ENCODE data around the gene ACSF2. TPM values are rescaled to one million over a fixed set of nuclear protein-coding genes. Genes with fewer than 3 reads are reported as not detected.
A peak's percentile ranks its signal among the peaks of the same experiment; 100 is the strongest.
"Not testable (repeated sequence)": the region's sequence is repeated elsewhere in the genome, so short reads cannot be mapped to it uniquely, and the experiment has no call there.

Gene ACSF2
- total and polyA plus RNA-seq, 4 donors, result 10.1 to 50.7 (median 24.0) TPM

GRCh38 chr17:50423553-50424159 is 2.4 kb upstream of the ACSF2 start:
- H3K36me3 ChIP-seq (ENCODE audit: control insufficient read depth, insufficient read depth, low read length), result no peaks in the 10 kb centered on the region
- no peak overlapping the region for H3K4me3 ChIP-seq (ENCODE audit: low read depth, low read length)
- peaks cover 22% of the 10 kb centered on the region for H3K4me1 ChIP-seq (ENCODE audit: control insufficient read depth, insufficient read depth, low read length)
- WGBS (ENCODE audit: insufficient coverage), result 89% methylated on average over 4 of the region's 6 CpGs
- H3K9me3 ChIP-seq (ENCODE audit: control insufficient read depth, insufficient read depth, low read length), result no peaks in the 10 kb centered on the region
- no peak overlapping the region for H3K27ac ChIP-seq (ENCODE audit: low read depth, low read length)
- no peak for DNase-seq (ENCODE audit: low read depth in 4 of 6, low spot score in 6 of 6)
- no peaks in the 10 kb centered on the region for H3K27me3 ChIP-seq (ENCODE audit: control insufficient read depth, insufficient read depth, low read length)

GRCh38 chr17:50424246-50424995 is 1.6 kb upstream of the ACSF2 start:
- 91% methylated on average over 6 of the region's 9 CpGs for WGBS (ENCODE audit: insufficient coverage)

GRCh38 chr17:50424996-50425681 is 879 bp upstream of the ACSF2 start:
- Histone ChIP-seq H3K4me1 (ENCODE audit: control insufficient read depth, insufficient read depth, low read length) (peaks cover 22% of the 10 kb centered on the region), H3K36me3 (ENCODE audit: control insufficient read depth, insufficient read depth, low read length) (no peaks in the 10 kb centered on the region), H3K9me3 (ENCODE audit: control insufficient read depth, insufficient read depth, low read length) (no peaks in the 10 kb centered on the region), H3K4me3 (ENCODE audit: low read depth, low read length) (peak overlapping the region; percentile 51), H3K27ac (ENCODE audit: low read depth, low read length) (no peak overlapping the region), H3K27me3 (ENCODE audit: control insufficient read depth, insufficient read depth, low read length) (no peaks in the 10 kb centered on the region)
- 82% methylated on average over 8 of the region's 8 CpGs for WGBS (ENCODE audit: insufficient coverage)
- no peak for DNase-seq (ENCODE audit: low read depth in 4 of 6, low spot score in 6 of 6)

More at GRCh38 chr17:50424246-50424995, 1.6 kb upstream of the ACSF2 start:
- Histone ChIP-seq H3K36me3 (ENCODE audit: control insufficient read depth, insufficient read depth, low read length) (no peaks in the 10 kb centered on the region), H3K4me3 (ENCODE audit: low read depth, low read length) (no peak overlapping the region), H3K4me1 (ENCODE audit: control insufficient read depth, insufficient read depth, low read length) (peaks cover 22% of the 10 kb centered on the region), H3K27ac (ENCODE audit: low read depth, low read length) (no peak overlapping the region), H3K27me3 (ENCODE audit: control insufficient read depth, insufficient read depth, low read length) (no peaks in the 10 kb centered on the region), H3K9me3 (ENCODE audit: control insufficient read depth, insufficient read depth, low read length) (no peaks in the 10 kb centered on the region)
- DNase-seq (ENCODE audit: low read depth in 4 of 6, low spot score in 6 of 6), result no peak

DNA sequence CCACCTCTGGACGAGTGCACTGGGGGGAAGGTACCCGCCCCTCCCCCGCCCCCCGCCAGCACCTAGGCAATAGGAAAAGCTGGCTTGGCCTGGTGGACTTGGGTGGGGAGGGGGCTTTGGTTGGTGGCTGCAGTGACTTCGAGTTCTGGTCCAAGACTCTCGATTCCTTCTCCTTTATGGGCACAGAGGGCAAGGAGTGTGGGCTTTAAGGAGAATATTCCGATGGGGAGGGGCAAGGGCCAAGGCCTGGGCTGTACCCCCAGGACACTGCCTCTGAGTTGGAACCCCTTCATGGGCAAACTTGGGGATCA is 409 bp downstream of the ACSF2 start:
- H3K9me3 ChIP-seq (ENCODE audit: control insufficient read depth, insufficient read depth, low read length), result no peaks in the 10 kb centered on the region
- H3K27ac ChIP-seq (ENCODE audit: low read depth, low read length), result peak overlapping the region; percentile 71
- H3K4me1 ChIP-seq (ENCODE audit: control insufficient read depth, insufficient read depth, low read length), result peaks cover 22% of the 10 kb centered on the region
- DNase-seq (ENCODE audit: low read depth in 4 of 6, low spot score in 6 of 6), result no peak
- peak overlapping the region; percentile 51 for H3K4me3 ChIP-seq (ENCODE audit: low read depth, low read length)
- 7% methylated on average over 7 of the region's 7 CpGs for WGBS (ENCODE audit: insufficient coverage)
- no peaks in the 10 kb centered on the region for H3K36me3 ChIP-seq (ENCODE audit: control insufficient read depth, insufficient read depth, low read length)
- no peaks in the 10 kb centered on the region for H3K27me3 ChIP-seq (ENCODE audit: control insufficient read depth, insufficient read depth, low read length)

- H3K36me3 ChIP-seq (ENCODE audit: control insufficient read depth, insufficient read depth, low read length), result no peaks in the 10 kb centered on the region
- H3K27ac ChIP-seq (ENCODE audit: low read depth, low read length), result peak overlapping the region; percentile 71
- no peaks in the 10 kb centered on the region for H3K9me3 ChIP-seq (ENCODE audit: control insufficient read depth, insufficient read depth, low read length)
- H3K4me3 ChIP-seq (ENCODE audit: low read depth, low read length), result peak overlapping the region; percentile 51
- DNase-seq (ENCODE audit: low read depth in 4 of 6, low spot score in 6 of 6), result peak in 1 of 6 donors; percentile 20
- 50% methylated on average over 3 of the region's 4 CpGs for WGBS (ENCODE audit: insufficient coverage)
- H3K27me3 ChIP-seq (ENCODE audit: control insufficient read depth, insufficient read depth, low read length), result no peaks in the 10 kb centered on the region
- H3K4me1 ChIP-seq (ENCODE audit: control insufficient read depth, insufficient read depth, low read length), result peaks cover 22% of the 10 kb centered on the region
These were observed 1.1 kb downstream of the ACSF2 start for GRCh38 chr17:50426814-50427787.

DNA sequence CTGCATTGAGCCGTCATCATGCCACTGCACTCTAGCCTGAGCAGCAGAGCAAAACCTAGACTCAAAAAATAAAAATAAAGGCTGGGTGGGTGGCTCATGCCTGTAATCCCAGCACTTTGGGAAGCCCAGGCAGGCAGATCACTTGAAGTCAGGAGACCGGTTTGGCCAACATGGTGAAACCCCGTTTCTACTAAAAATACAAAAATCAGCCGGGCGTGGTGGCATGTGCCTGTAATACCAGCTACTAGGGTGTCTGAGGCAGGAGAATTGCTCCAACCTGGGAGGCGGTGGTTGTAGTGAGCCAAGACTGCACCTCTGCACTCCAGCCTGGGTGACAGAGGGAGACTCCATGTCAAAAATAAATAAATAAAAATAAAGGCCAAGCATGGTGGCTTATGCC is 2.1 kb downstream of the ACSF2 start:
- peaks cover 22% of the 10 kb centered on the region for H3K4me1 ChIP-seq (ENCODE audit: control insufficient read depth, insufficient read depth, low read length)
- H3K27ac ChIP-seq (ENCODE audit: low read depth, low read length); DNase-seq (ENCODE audit: low read depth in 4 of 6, low spot score in 6 of 6); H3K27me3 ChIP-seq (ENCODE audit: control insufficient read depth, insufficient read depth, low read length); H3K4me3 ChIP-seq (ENCODE audit: low read depth, low read length); H3K9me3 ChIP-seq (ENCODE audit: control insufficient read depth, insufficient read depth, low read length); H3K36me3 ChIP-seq (ENCODE audit: control insufficient read depth, insufficient read depth, low read length): not testable (repeated sequence)
- 79% methylated on average over 2 of the region's 6 CpGs for WGBS (ENCODE audit: insufficient coverage)

GRCh38 chr17:50428831-50429424 is 2.9 kb downstream of the ACSF2 start:
- Histone ChIP-seq H3K4me3 (ENCODE audit: low read depth, low read length) (no peak overlapping the region), H3K27me3 (ENCODE audit: control insufficient read depth, insufficient read depth, low read length) (no peaks in the 10 kb centered on the region), H3K27ac (ENCODE audit: low read depth, low read length) (no peak overlapping the region), H3K36me3 (ENCODE audit: control insufficient read depth, insufficient read depth, low read length) (no peaks in the 10 kb centered on the region), H3K9me3 (ENCODE audit: control insufficient read depth, insufficient read depth, low read length) (no peaks in the 10 kb centered on the region), H3K4me1 (ENCODE audit: control insufficient read depth, insufficient read depth, low read length) (peaks cover 22% of the 10 kb centered on the region)
- peak in 1 of 6 donors; percentile 29 for DNase-seq (ENCODE audit: low read depth in 4 of 6, low spot score in 6 of 6)
- 62% methylated on average over 2 of the region's 7 CpGs for WGBS (ENCODE audit: insufficient coverage)

DNA sequence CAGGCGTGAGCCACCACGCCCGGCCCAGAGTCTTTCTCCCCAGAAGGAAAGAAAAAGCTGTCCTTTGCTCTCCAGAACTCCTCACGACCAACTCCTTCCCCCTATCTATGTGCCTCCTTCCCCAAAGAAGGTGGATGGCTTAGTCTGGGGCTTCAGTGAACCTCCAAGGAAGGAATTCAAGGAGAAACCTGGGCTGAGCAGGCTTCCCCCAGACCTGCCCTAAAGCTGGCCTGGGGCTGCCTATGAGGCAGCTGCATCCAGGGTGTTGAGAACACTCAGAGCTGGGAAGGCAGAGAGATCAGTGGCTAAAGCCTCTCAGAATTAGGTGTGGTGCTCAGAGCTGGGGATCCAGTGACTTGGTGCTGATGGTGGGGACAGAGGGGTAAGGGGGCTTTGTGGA is 3.8 kb downstream of the ACSF2 start:
- H3K4me1 ChIP-seq (ENCODE audit: control insufficient read depth, insufficient read depth, low read length), result peaks cover 22% of the 10 kb centered on the region
- WGBS (ENCODE audit: insufficient coverage), result 89% methylated on average over 3 of the region's 4 CpGs
- no peak for DNase-seq (ENCODE audit: low read depth in 4 of 6, low spot score in 6 of 6)
- H3K36me3 ChIP-seq (ENCODE audit: control insufficient read depth, insufficient read depth, low read length), result no peaks in the 10 kb centered on the region
- no peak overlapping the region for H3K27ac ChIP-seq (ENCODE audit: low read depth, low read length)
- no peaks in the 10 kb centered on the region for H3K9me3 ChIP-seq (ENCODE audit: control insufficient read depth, insufficient read depth, low read length)
- H3K27me3 ChIP-seq (ENCODE audit: control insufficient read depth, insufficient read depth, low read length), result no peaks in the 10 kb centered on the region
- no peak overlapping the region for H3K4me3 ChIP-seq (ENCODE audit: low read depth, low read length)

Measured in spinal cord (tissue), 10 donors.